HG02840 (cell line): ENCODE data around the gene CRACDL.
"Not testable (repeated sequence)": the region's sequence is repeated elsewhere in the genome, so short reads cannot be mapped to it uniquely, and the experiment has no call there.

Experiments
- ATAC-seq: cut with Tn5 transposase; IDR thresholded peaks from one replicate; pipeline ENCODE4 v1.9.1; 2021; ENCODE audit warnings: mild to moderate bottlenecking, moderate library complexity, moderate number of reproducible peaks; ENCODE audit not compliant: unreplicated experiment, low FRiP score

CRACDL gene

GRCh38 chr2:98763209-98763951, 172.6 kb downstream of the CRACDL start:
- ATAC-seq, result no peak

GRCh38 chr2:98761909-98762308, 174.1 kb downstream of the CRACDL start:
- no peak for ATAC-seq

- ATAC-seq, result no peak
These were observed 174.7 kb downstream of the CRACDL start for GRCh38 chr2:98761267-98761781.

GRCh38 chr2:98759827-98760625, 176.0 kb downstream of the CRACDL start:
- ATAC-seq, result no peak

GRCh38 chr2:98759338-98759737, 176.7 kb downstream of the CRACDL start:
- ATAC-seq, result no peak

- ATAC-seq, result no peak
These were observed 178.1 kb downstream of the CRACDL start for GRCh38 chr2:98757904-98758421.

- no peak for ATAC-seq
These were observed 182.2 kb downstream of the CRACDL start for GRCh38 chr2:98753801-98754200.

GRCh38 chr2:98752711-98753110, 183.3 kb downstream of the CRACDL start:
- ATAC-seq, result not testable (repeated sequence)

- no peak for ATAC-seq
These were observed 184.3 kb downstream of the CRACDL start for GRCh38 chr2:98751748-98752147.

GRCh38 chr2:98750593-98751282, 185.3 kb downstream of the CRACDL start:
- no peak for ATAC-seq

GRCh38 chr2:98749066-98749450, 187.0 kb downstream of the CRACDL start:
- no peak for ATAC-seq

GRCh38 chr2:98748292-98749065, 187.5 kb downstream of the CRACDL start:
- no peak for ATAC-seq

GRCh38 chr2:98747888-98748287, 188.1 kb downstream of the CRACDL start:
- ATAC-seq, result no peak

- ATAC-seq, result no peak
These were observed 189.6 kb downstream of the CRACDL start for GRCh38 chr2:98746426-98746825.

GRCh38 chr2:98744595-98744994, 191.4 kb downstream of the CRACDL start:
- no peak for ATAC-seq
